K562 (cell line): ENCODE results near the gene ARHGDIA. TPM values are rescaled to one million over a fixed set of nuclear protein-coding genes. Genes with fewer than 3 reads are reported as not detected.

Experiments used
- ATAC-seq: fragments of 200-7000 bp; cut with Tn5 transposase; 3 replicates; pipeline ENCODE4 v1.9.1; 2020; ENCODE audit warnings: moderate library complexity
- BruUV-seq: library from RNA; stranded (reverse); fragments of 400-500 nt; replicated peaks from 2 replicates; lab custom pipeline; 2021; lab: Mats Ljungman, UMichigan
- CTCF ChIA-PET: fragments of 300-600 bp; formaldehyde crosslinking; extraction: SDS; loops from one replicate; lab custom pipeline; 2021; ENCODE audit warnings: low intra/inter-chr PET ratio; lab: Yijun Ruan, JAX
- POLR2A ChIA-PET: fragments of 300-600, 350-650 bp; sonication (Branson Sonifier 250); formaldehyde crosslinking; extraction: SDS; loops from one replicate; lab custom pipeline; 2021; ENCODE audit warnings: antibody characterized with exemption, inconsistent platforms; lab: Yijun Ruan, JAX
- DNase-seq, 4 experiments: peaks; one replicate each; pipeline versions ENCODE4 v3.0.0 to v3.0.0-alpha.2; 2011 to 2018; ENCODE audit warnings: low spot score in 3 of 4, mixed read lengths in 3 of 4; ENCODE audit errors: extremely low read depth in 1 of 4
- FAIRE-seq: peaks from 2 replicates; lab custom pipeline; 2011; peaks lifted over from hg19 to GRCh38; lab: Jason Lieb, UNC
- H2AFZ ChIP-seq: 2 replicates; pipeline ENCODE4 v1.6.0; 2011; ENCODE audit warnings: low read depth, low read length, control low read depth, inconsistent platforms
- H3K27ac ChIP-seq: fragments of 200-600 bp; 3 replicates; pipeline ENCODE4 v1.8.0; 2011; ENCODE audit warnings: low read depth, mild to moderate bottlenecking, control low read depth, inconsistent platforms, low read length, moderate library complexity, mixed read lengths; ENCODE audit errors: extremely low read depth
- H3K27me3 ChIP-seq, 2 experiments: fragments of 300-600 bp in 1 of 2; 2 replicates in 1 of 2; 3 replicates in 1 of 2; pipeline versions ENCODE4 v1.6.0 to v1.8.0; 2011; ENCODE audit warnings: inconsistent platforms in 2 of 2, low read length in 2 of 2, mild to moderate bottlenecking in 1 of 2, mixed read lengths in 1 of 2, moderate library complexity in 1 of 2; ENCODE audit not compliant: control insufficient read depth in 2 of 2, insufficient read depth in 2 of 2
- H3K36me3 ChIP-seq: fragments of 300-600 bp; 3 replicates; pipeline ENCODE4 v1.8.0; 2011; ENCODE audit warnings: mild to moderate bottlenecking, low read length, inconsistent platforms; ENCODE audit not compliant: control insufficient read depth, insufficient read depth
- H3K4me1 ChIP-seq, 2 experiments: fragments of 200-600 bp in 1 of 2; replicated peaks in 1 of 2; 2 replicates in 1 of 2; 3 replicates in 1 of 2; pipeline versions ENCODE4 v1.5.1 to v1.8.0; 2011; ENCODE audit warnings: inconsistent platforms in 2 of 2, low read length in 2 of 2, mild to moderate bottlenecking in 1 of 2, mixed read lengths in 1 of 2, moderate library complexity in 1 of 2; ENCODE audit not compliant: control insufficient read depth in 2 of 2, insufficient read depth in 2 of 2
- H3K4me2 ChIP-seq: 2 replicates; pipeline ENCODE4 v1.6.1; 2011; ENCODE audit warnings: low read length, control low read depth, inconsistent platforms, mixed read lengths; ENCODE audit not compliant: insufficient read depth
- H3K4me3 ChIP-seq: fragments of 200-600 bp; sonication (generic), shearing (Covaris generic); 2 replicates; pipeline ENCODE4 v1.5.1; 2016; ENCODE audit warnings: control low read depth, inconsistent platforms
- H3K79me2 ChIP-seq: fragments of 200-600 bp; 3 replicates; pipeline ENCODE4 v1.8.0; 2011; ENCODE audit warnings: low read length, inconsistent platforms; ENCODE audit not compliant: control insufficient read depth, insufficient read depth
- H3K9ac ChIP-seq, 2 experiments: 2 replicates each; pipeline versions ENCODE4 v1.6.0 to v1.6.1; 2011; ENCODE audit warnings: low read depth in 2 of 2, low read length in 2 of 2, control low read depth in 1 of 2, inconsistent platforms in 1 of 2, mild to moderate bottlenecking in 1 of 2, mixed read lengths in 1 of 2; ENCODE audit not compliant: insufficient read depth in 1 of 2
- H3K9me1 ChIP-seq: one replicate; pipeline ENCODE4 v1.6.0; 2011; ENCODE audit warnings: inconsistent platforms, mild to moderate bottlenecking, low read length, moderate library complexity; ENCODE audit not compliant: control insufficient read depth, insufficient read depth
- H3K9me3 ChIP-seq: replicated peaks from 2 replicates; pipeline ENCODE4 v1.5.1; 2011; ENCODE audit warnings: low read depth, low read length, inconsistent platforms; ENCODE audit not compliant: control insufficient read depth, insufficient read depth
- H4K20me1 ChIP-seq: replicated peaks from 2 replicates; pipeline ENCODE4 v1.6.1; 2011; ENCODE audit warnings: low read length, inconsistent platforms, mixed read lengths; ENCODE audit not compliant: control insufficient read depth, insufficient read depth
- ATF1 ChIP-seq, 2 experiments: fragments of 450-650 bp in 1 of 2; IDR thresholded peaks; 2 replicates each; pipeline ENCODE4 v1.6.1; 2016; ENCODE audit warnings: missing compliant biosample characterization in 1 of 2, missing genetic modification characterization in 1 of 2
- ATF3 ChIP-seq, 2 experiments: fragments of 450-650 bp in 1 of 2; sonication (generic) in 1 of 2; formaldehyde crosslinking in 1 of 2; IDR thresholded peaks in 1 of 2; conservative IDR thresholded peaks in 1 of 2; 2 replicates each; pipeline versions ENCODE4 v1.6.1 to v1.8.1; 2016 to 2023; ENCODE audit warnings: mild to moderate bottlenecking in 2 of 2, moderate library complexity in 2 of 2, inconsistent platforms in 1 of 2, missing genetic modification reagents in 1 of 2
- CCAR2 ChIP-seq: fragments of 200-400 bp; formaldehyde crosslinking; IDR thresholded peaks from 2 replicates; pipeline ENCODE4 v1.6.1; 2017; ENCODE audit warnings: mild to moderate bottlenecking, low read depth, low read length
- COPS2 ChIP-seq: fragments of 450-650 bp; conservative IDR thresholded peaks from 2 replicates; pipeline ENCODE4 v1.6.1; 2016; ENCODE audit warnings: mild to moderate bottlenecking, moderate library complexity
- CSDE1 ChIP-seq, 2 experiments: fragments of 450-650 bp; IDR thresholded peaks; 2 replicates each; pipeline ENCODE4 v1.6.1; 2016; ENCODE audit warnings: mild to moderate bottlenecking in 1 of 2
- DLX4 ChIP-seq: fragments of 250-450 bp; sonication (Bioruptor Pico); IDR thresholded peaks from 2 replicates; pipeline ENCODE4 v1.6.1; 2021; ENCODE audit warnings: mild to moderate bottlenecking
- ETV6 ChIP-seq, 3 experiments: fragments of 150-350 bp in 1 of 3; sonication (generic) in 1 of 3; formaldehyde crosslinking in 1 of 3; IDR thresholded peaks; 2 replicates each; pipeline versions ENCODE4 v1.6.1 to v1.8.0; 2014 to 2022; ENCODE audit warnings: borderline replicate concordance in 2 of 3, low read depth in 2 of 3, antibody characterized with exemption in 1 of 3, low read length in 1 of 3, mild to moderate bottlenecking in 1 of 3, missing genetic modification reagents in 1 of 3
- FOXA3 ChIP-seq, 2 experiments: fragments of 450-650 bp in 1 of 2; sonication (generic) in 1 of 2; formaldehyde crosslinking; IDR thresholded peaks in 1 of 2; conservative IDR thresholded peaks in 1 of 2; 2 replicates each; pipeline versions ENCODE4 v1.4.0 to v1.8.0; 2020 to 2022; ENCODE audit warnings: mild to moderate bottlenecking in 2 of 2, missing genetic modification reagents in 1 of 2
- FOXJ3 ChIP-seq: sonication (generic); formaldehyde crosslinking; IDR thresholded peaks from 2 replicates; pipeline ENCODE4 v1.4.0; 2020; ENCODE audit warnings: mild to moderate bottlenecking, missing genetic modification reagents
- HMGN3 ChIP-seq: IDR thresholded peaks from 2 replicates; pipeline ENCODE4 v1.6.1; 2011; ENCODE audit warnings: borderline replicate concordance, low read depth, mild to moderate bottlenecking, mixed read lengths, low read length; ENCODE audit not compliant: insufficient read length; ENCODE audit errors: extremely low read depth
- MXI1 ChIP-seq: IDR thresholded peaks from 2 replicates; pipeline ENCODE4 v1.6.1; 2011; ENCODE audit warnings: low read depth, mild to moderate bottlenecking, improper control_type of control experiment, low read length
- POLR2AphosphoS5 ChIP-seq: IDR thresholded peaks from 2 replicates; pipeline ENCODE4 v1.6.1; 2011; ENCODE audit warnings: mild to moderate bottlenecking, low read depth, low read length, moderate library complexity; ENCODE audit not compliant: control insufficient read depth, insufficient read depth
- RB1 ChIP-seq: fragments of 450-650 bp; IDR thresholded peaks from 2 replicates; pipeline ENCODE4 v1.6.1; 2017; ENCODE audit warnings: low read depth, mild to moderate bottlenecking
- RBFOX2 ChIP-seq: fragments of 200-400 bp; formaldehyde crosslinking; IDR thresholded peaks from 2 replicates; pipeline ENCODE4 v1.6.1; 2017; ENCODE audit warnings: low read depth, mild to moderate bottlenecking, low read length, moderate library complexity
- RBM22 ChIP-seq: fragments of 200-400 bp; formaldehyde crosslinking; IDR thresholded peaks from 2 replicates; pipeline ENCODE4 v1.6.1; 2018; ENCODE audit warnings: low read length, low read depth; ENCODE audit not compliant: poor library complexity, severe bottlenecking
- SUPT5H ChIP-seq: fragments of 450-650 bp; IDR thresholded peaks from 2 replicates; pipeline ENCODE4 v1.6.1; 2016
- ZBTB7A ChIP-seq: IDR thresholded peaks from 2 replicates; pipeline ENCODE4 v1.6.1; 2011; ENCODE audit warnings: low read depth, mild to moderate bottlenecking, low read length, moderate library complexity, borderline replicate concordance; ENCODE audit not compliant: control insufficient read depth
- ZNF175 ChIP-seq: fragments of 200-800 bp; sonication (Bioruptor generic); IDR thresholded peaks from 2 replicates; pipeline ENCODE4 v1.6.1; 2016; ENCODE audit warnings: low read depth, mild to moderate bottlenecking, missing genetic modification characterization, missing compliant biosample characterization
- ZSCAN32 ChIP-seq: fragments of 450-650 bp; formaldehyde crosslinking; IDR thresholded peaks from 2 replicates; pipeline ENCODE4 v1.4.0; 2020; ENCODE audit warnings: mild to moderate bottlenecking, moderate library complexity
- WGBS: fragments of 100-300 bp; shearing (Covaris generic); methylation state at CpG from one replicate; pipeline ENCODE4 v1.1.6; 2016; ENCODE audit warnings: low coverage, mixed read lengths; ENCODE audit not compliant: insufficient coverage; ENCODE audit errors: missing lambda C conversion rate; 5-methylcytosine and 5-hydroxymethylcytosine counted together
- in situ Hi-C: fragments of 300-500 bp; cut with MboI; formaldehyde crosslinking; loops from 4 replicates; pipeline ENCODE4 v1.15.0; 2018; ENCODE audit warnings: inconsistent platforms, mixed read lengths
- intact Hi-C: fragments of 100-400 bp; cut with micrococcal nuclease; formaldehyde crosslinking; loops from 2 replicates; pipeline ENCODE4 v1.14.2; 2022
- polyA plus RNA-seq, 8 experiments: library from polyadenylated mRNA; depleted of rRNA in 4 of 8; stranded (reverse) in 5 of 8; unstranded in 3 of 8; fragments of >200 nt; fragmentation: Nextera tagmentation in 2 of 8; fragmentation: Illumina TruSeq in 1 of 8; extraction: Ambion mirVana in 2 of 8; extraction: Trizol in 1 of 8; gene quantifications; 2 replicates each; pipeline versions ENCODE4 v1.2.1 to v1.2.3, GENCODE V29; 2011 to 2014; ENCODE audit warnings: inconsistent platforms in 1 of 8, missing spikeins in 1 of 8
- total RNA-seq, 7 experiments: library from RNA; depleted of rRNA in 6 of 7; stranded (reverse); fragments of >200 nt in 6 of 7; fragmentation: Illumina TruSeq in 2 of 7; extraction: Trizol in 2 of 7; gene quantifications; 2 replicates each; pipeline versions ENCODE4 v1.2.1 to v1.2.3, GENCODE V29; 2011 to 2021; ENCODE audit warnings: low replicate concordance in 1 of 7

ARHGDIA gene
- total and polyA plus RNA-seq, 9 of the 15 experiments (the other 6 are each of a cell fraction or from before 2014, with no cell fraction given): 9.6 to 340 (median 97.6) TPM

- BruUV-seq: no TSS peak
- FAIRE-seq: no peak
- H4K20me1 ChIP-seq: peaks cover 35% of the 10 kb centered on the region
- TF ChIP-seq ZNF175 (no peak), RBFOX2 (peak; percentile 25), SUPT5H (0 out of 2 replicates have a peak, but pooled peaks have one; percentile 35), ATF3 (IDR thresholded peaks at IDR 0.05) (no peak), ATF3 (CRISPR knock-in tag; conservative IDR thresholded peaks at IDR 0.05) (no peak), CCAR2 (no peak), FOXJ3 (CRISPR knock-in tag) (no peak), COPS2 (no peak), RBM22 (peak; percentile 84), MXI1 (0 out of 2 replicates have a peak, but pooled peaks have one; percentile 37), HMGN3 (no peak), ZSCAN32 (no peak), ETV6 (IDR thresholded peaks at IDR 0.05; ENCODE audit: borderline replicate concordance in 1 of 2, low read depth in 2 of 2, low read length in 1 of 2) (no peak), ETV6 (CRISPR knock-in tag; IDR thresholded peaks at IDR 0.05; ENCODE audit: borderline replicate concordance) (no peak), POLR2AphosphoS5 (no peak), FOXA3 (CRISPR knock-in tag; conservative IDR thresholded peaks at IDR 0.05 in 1 of 2, IDR thresholded peaks at IDR 0.05 in 1 of 2) (no peak), RB1 (peak; percentile 60; the same call in 1 of the 2 replicates), CSDE1 (IDR thresholded peaks at IDR 0.05) (no peak), ATF1 (CRISPR knock-in tag; IDR thresholded peaks at IDR 0.05) (no peak), ATF1 (tag; IDR thresholded peaks at IDR 0.05) (0 out of 2 replicates have a peak, but pooled peaks have one; percentile 1), DLX4 (no peak), ZBTB7A (peak; percentile 16; the same call in 1 of the 2 replicates)
Observed at GRCh38 chr17:81870131-81870980, 781 bp downstream of the ARHGDIA start.

More at GRCh38 chr17:81870131-81870980, 781 bp downstream of the ARHGDIA start:
- peaks cover 29 to 78% of the 10 kb centered on the region in 2 experiments for H3K4me1 ChIP-seq
- H3K27ac ChIP-seq: peak overlapping the region; percentile 93
- no peaks in the 10 kb centered on the region for H3K9me3 ChIP-seq
- H3K4me3 ChIP-seq: peak overlapping the region; percentile 93
- ChIA-PET POLR2A (interaction anchor here (0.6 to 2.6 kb wide), 16 partner anchors 9 to 200 kb away, joined by 3 to 13 read pairs (median 4); partner anchors contain the start of genes MCRIP1 and P4HB), CTCF (interaction anchor here (0.9 kb wide), 1 partner anchor 137 kb away, joined by 3 read pairs; no protein-coding TSS in a partner anchor)
- H3K27me3 ChIP-seq: no peaks in the 10 kb centered on the region
- peaks cover 37% of the 10 kb centered on the region; the same call in 2 of the 3 replicates for H3K36me3 ChIP-seq
- DNase-seq (peak; percentile 26 to 61 (median 32)), ATAC-seq (no peak)
- intact Hi-C loops: no loop called here
- peak overlapping the region; percentile 88 to 98 for H3K9ac ChIP-seq
- under 1% methylated on average over 44 of the region's 65 CpGs for WGBS
- no peak overlapping the region for H2AFZ ChIP-seq
- H3K4me2 ChIP-seq: peak overlapping the region; percentile 93
- in situ Hi-C loops: no loop called here
- peaks cover 46% of the 10 kb centered on the region for H3K79me2 ChIP-seq
- H3K9me1 ChIP-seq: no peaks in the 10 kb centered on the region
